Common myeloid progenitor, CD34-positive (primary cell): ENCODE results near the gene PITPNM3.

Source experiments
- CTCF ChIA-PET: fragments of 350-600 bp; sonication (Branson Sonifier 250); formaldehyde crosslinking; loops from one replicate; lab custom pipeline; 2021; ENCODE audit warnings: antibody characterized with exemption; lab: Charles Lee
- POLR2A ChIA-PET: fragments of 350-600 bp; sonication (Branson Sonifier 250); formaldehyde crosslinking; loops from one replicate; lab custom pipeline; 2021; ENCODE audit warnings: antibody characterized with exemption; lab: Charles Lee
- DNase-seq, 3 donors: peaks; one replicate each; pipeline versions ENCODE4 v3.0.0 to v3.0.0-alpha.2; 2013
- H3K27ac ChIP-seq, 2 experiments: 1 replicate in 1 of 2; 2 replicates in 1 of 2; pipeline ENCODE4 v1.7.0; 2013; ENCODE audit warnings: inconsistent platforms in 2 of 2, low read length in 2 of 2, mild to moderate bottlenecking in 2 of 2, low read depth in 1 of 2, moderate library complexity in 1 of 2; ENCODE audit not compliant: severe bottlenecking in 2 of 2, insufficient read depth in 1 of 2, poor library complexity in 1 of 2
- H3K27me3 ChIP-seq, 5 experiments: replicated peaks in 2 of 5; 1 replicate in 3 of 5; 2 replicates in 2 of 5; pipeline versions ENCODE4 v1.6.1 to v1.7.0; 2013; ENCODE audit warnings: low read length in 4 of 5, mild to moderate bottlenecking in 2 of 5, moderate library complexity in 2 of 5, inconsistent platforms in 1 of 5; ENCODE audit not compliant: insufficient read depth in 5 of 5, control insufficient read depth in 4 of 5
- H3K36me3 ChIP-seq, 4 experiments: 1 replicate in 2 of 4; 2 replicates in 2 of 4; pipeline versions ENCODE4 v1.6.1 to v1.7.0; 2013; ENCODE audit warnings: low read length in 3 of 4, control low read depth in 1 of 4, mild to moderate bottlenecking in 1 of 4; ENCODE audit not compliant: control insufficient read depth in 4 of 4, insufficient read depth in 4 of 4
- H3K4me1 ChIP-seq, 4 experiments: 1 replicate in 3 of 4; 2 replicates in 1 of 4; pipeline versions ENCODE4 v1.6.1 to v1.7.1; 2013; ENCODE audit warnings: low read length in 3 of 4, mild to moderate bottlenecking in 3 of 4, control low read depth in 1 of 4, inconsistent platforms in 1 of 4, moderate library complexity in 1 of 4; ENCODE audit not compliant: control insufficient read depth in 4 of 4, insufficient read depth in 4 of 4; ENCODE audit errors: control extremely low read depth in 1 of 4
- H3K4me3 ChIP-seq, 7 experiments: 1 replicate in 4 of 7; 2 replicates in 3 of 7; pipeline versions ENCODE4 v1.5.1 to v1.7.0; 2013; ENCODE audit warnings: mild to moderate bottlenecking in 7 of 7, low read length in 6 of 7, moderate library complexity in 6 of 7, inconsistent platforms in 2 of 7, low read depth in 2 of 7, control low read depth in 1 of 7; ENCODE audit not compliant: insufficient read depth in 4 of 7, control insufficient read depth in 1 of 7; ENCODE audit errors: extremely low read depth in 1 of 7
- H3K9me3 ChIP-seq, 5 experiments: 1 replicate in 4 of 5; 2 replicates in 1 of 5; pipeline versions ENCODE4 v1.6.1 to v1.7.1; 2013; ENCODE audit warnings: low read length in 4 of 5, mild to moderate bottlenecking in 2 of 5, inconsistent platforms in 1 of 5, low read depth in 1 of 5, moderate library complexity in 1 of 5; ENCODE audit not compliant: control insufficient read depth in 4 of 5, insufficient read depth in 2 of 5; ENCODE audit errors: control extremely low read depth in 1 of 5
- WGBS: methylation state at CpG from one replicate; pipeline ENCODE4 v1.1.5; 2013; ENCODE audit not compliant: insufficient coverage; 5-methylcytosine and 5-hydroxymethylcytosine counted together

PITPNM3 gene

DNA sequence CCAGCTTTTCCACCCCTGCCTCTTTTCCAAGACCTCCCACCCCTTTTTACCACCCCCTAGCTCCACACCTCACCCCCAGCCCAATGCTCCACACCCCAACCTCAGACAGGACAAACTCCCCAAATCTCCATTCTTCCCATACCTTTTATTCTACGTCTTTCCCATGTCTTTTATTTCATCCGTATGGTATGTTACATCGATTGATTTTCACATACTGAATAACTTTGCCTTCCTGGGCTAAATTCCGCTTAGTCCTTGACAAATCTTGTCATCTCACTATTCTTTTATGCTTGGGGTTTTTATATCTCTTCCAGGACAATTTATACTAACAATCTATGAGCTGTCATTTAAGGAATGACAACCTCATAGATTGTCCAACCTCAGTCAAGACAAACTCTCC is 46.4 kb downstream of the PITPNM3 start:
- ChIA-PET CTCF (no interaction called here), POLR2A (no interaction called here)
- Histone ChIP-seq H3K9me3 (no peaks in the 10 kb centered on the region), H3K27ac (no peak overlapping the region), H3K27me3 (peaks cover 0 to 3% (median 0%) of the 10 kb centered on the region in 5 experiments), H3K4me3 (no peak overlapping the region), H3K4me1 (no peaks in the 10 kb centered on the region), H3K36me3 (no peaks in the 10 kb centered on the region)
- WGBS = 100% methylated on average over 2 of the region's 4 CpGs
- no peak for DNase-seq

DNA sequence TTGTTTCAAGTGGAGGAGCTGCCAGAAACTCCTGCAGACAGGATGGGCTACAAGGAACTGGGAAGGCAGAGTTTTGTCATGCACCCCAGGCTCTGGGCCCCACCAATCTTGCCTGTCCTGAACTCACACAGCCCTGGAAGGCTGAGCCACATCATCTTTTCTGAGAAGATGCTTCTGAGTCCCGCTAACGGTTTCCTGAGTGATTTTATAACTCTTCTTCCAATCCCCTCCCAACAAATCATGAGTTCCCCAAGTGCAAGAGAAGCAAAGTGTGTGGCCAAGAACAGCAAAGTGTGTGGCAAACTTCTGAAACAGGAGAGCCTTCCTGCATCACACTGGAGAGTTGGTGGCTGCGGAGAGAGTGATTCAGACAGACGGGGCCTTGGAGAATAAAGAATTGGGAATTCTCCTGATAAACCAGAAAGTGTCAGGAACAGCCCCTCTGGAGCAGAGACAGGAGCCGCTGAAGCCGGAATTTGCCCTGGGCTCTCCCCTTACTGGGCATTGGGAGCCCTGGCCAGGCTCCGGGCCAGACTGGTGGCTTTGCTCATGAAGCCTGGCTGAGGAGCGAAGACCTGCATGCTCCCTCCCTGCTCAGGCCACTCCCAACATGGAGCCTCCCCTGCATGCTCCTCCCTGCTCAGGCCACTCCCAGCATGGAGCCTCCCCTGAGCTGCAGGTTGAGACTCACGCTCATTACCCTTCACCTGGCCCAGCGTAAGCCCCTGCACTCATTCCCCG is 47.2 kb downstream of the PITPNM3 start:
- H3K27me3 ChIP-seq = peaks cover 0 to 3% (median 0%) of the 10 kb centered on the region in 5 experiments
- 97% methylated on average over 11 of the region's 11 CpGs for WGBS
- H3K4me3 ChIP-seq = no peak overlapping the region
- ChIA-PET CTCF (no interaction called here), POLR2A (no interaction called here)
- no peak overlapping the region for H3K27ac ChIP-seq
- H3K36me3 ChIP-seq = no peaks in the 10 kb centered on the region
- no peak for DNase-seq
- no peaks in the 10 kb centered on the region for H3K9me3 ChIP-seq
- no peaks in the 10 kb centered on the region for H3K4me1 ChIP-seq

DNA sequence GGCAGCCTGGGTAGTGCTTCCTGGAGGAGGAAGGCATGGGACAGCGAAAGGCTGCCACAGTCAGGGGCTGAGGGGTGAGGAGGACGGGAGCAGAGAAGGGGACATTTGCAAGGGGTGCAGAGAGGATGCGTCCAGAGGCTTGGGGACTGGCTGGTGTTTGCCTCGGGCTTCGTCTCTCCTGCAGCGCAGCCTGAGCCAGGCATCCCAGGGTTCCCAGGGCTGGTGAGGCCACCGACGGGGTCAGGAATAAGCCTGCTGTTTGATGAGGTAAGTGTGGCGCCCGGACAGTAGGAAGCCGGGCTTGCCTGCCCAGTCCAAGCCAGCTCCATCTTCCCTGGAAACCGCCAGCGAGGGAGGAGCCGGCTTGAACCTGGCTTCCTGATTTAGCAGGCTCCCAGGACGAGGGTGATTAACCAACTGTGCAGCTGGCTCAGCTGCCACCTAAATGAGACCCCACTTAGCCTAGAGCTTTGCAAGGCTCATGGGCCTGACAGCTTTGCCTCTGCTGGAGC is 47.8 kb downstream of the PITPNM3 start:
- H3K27me3 ChIP-seq = peaks cover 0 to 3% (median 0%) of the 10 kb centered on the region in 5 experiments
- no peak overlapping the region for H3K4me3 ChIP-seq
- H3K4me1 ChIP-seq = no peaks in the 10 kb centered on the region
- no peak overlapping the region for H3K27ac ChIP-seq
- no peak for DNase-seq
- ChIA-PET CTCF (no interaction called here), POLR2A (no interaction called here)
- WGBS = 88% methylated on average over 11 of the region's 15 CpGs
- no peaks in the 10 kb centered on the region for H3K36me3 ChIP-seq
- H3K9me3 ChIP-seq = no peaks in the 10 kb centered on the region

DNA sequence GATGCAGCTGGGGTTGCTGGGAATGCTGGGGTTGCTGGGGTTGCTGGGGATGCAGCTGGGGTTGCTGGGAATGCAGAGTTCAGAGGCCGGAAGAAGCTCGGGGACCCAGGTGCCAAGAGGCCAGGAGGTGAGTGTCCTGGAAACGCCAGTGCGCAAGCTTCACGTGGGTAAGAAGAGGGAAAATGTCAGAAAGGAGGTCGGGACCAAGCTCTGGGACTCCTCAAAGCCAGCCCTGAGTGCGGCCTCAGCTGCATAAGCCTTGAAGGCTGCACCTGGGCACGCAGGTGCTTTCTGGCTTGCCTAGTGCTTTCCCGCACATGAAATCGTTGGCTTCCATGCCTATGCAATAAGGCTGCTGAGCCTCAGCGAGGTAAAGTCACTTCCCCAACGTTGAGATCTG is 48.3 kb downstream of the PITPNM3 start:
- no peak for DNase-seq
- no peak overlapping the region for H3K4me3 ChIP-seq
- H3K36me3 ChIP-seq = peaks cover 0 to 2% (median 0%) of the 10 kb centered on the region in 4 experiments
- CTCF ChIA-PET = no interaction called here
- 88% methylated on average over 12 of the region's 12 CpGs for WGBS
- H3K27ac ChIP-seq = no peak overlapping the region
- no peaks in the 10 kb centered on the region for H3K4me1 ChIP-seq
- peaks cover 0 to 3% (median 0%) of the 10 kb centered on the region in 5 experiments for H3K27me3 ChIP-seq
- POLR2A ChIA-PET = no interaction called here
- H3K9me3 ChIP-seq = no peaks in the 10 kb centered on the region

DNA sequence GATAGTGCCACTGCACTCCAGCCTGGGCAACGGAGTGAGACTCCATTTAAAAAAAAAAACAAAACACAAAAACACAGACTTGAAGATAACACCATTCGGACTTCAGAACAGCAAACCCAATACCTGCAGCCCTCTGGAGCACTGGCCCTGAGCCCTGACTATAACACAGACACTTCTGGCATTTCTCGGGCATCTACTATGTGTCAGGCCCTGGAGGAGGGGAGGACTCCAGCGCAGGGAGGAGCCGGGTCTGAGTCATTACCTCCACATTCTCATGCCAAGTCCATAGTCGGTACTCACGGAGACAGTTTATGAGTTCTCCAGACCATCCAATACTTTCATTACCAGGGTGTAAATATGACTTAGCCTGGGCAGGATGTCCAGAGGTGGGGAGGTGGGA is 48.8 kb downstream of the PITPNM3 start:
- H3K27ac ChIP-seq = no peak overlapping the region
- DNase-seq = no peak
- no peaks in the 10 kb centered on the region for H3K9me3 ChIP-seq
- peaks cover 0 to 2% (median 0%) of the 10 kb centered on the region in 4 experiments for H3K36me3 ChIP-seq
- H3K27me3 ChIP-seq = peaks cover 0 to 3% (median 0%) of the 10 kb centered on the region in 5 experiments
- 68% methylated on average over 2 of the region's 7 CpGs for WGBS
- POLR2A ChIA-PET = no interaction called here
- no peak overlapping the region for H3K4me3 ChIP-seq
- CTCF ChIA-PET = no interaction called here
- H3K4me1 ChIP-seq = no peaks in the 10 kb centered on the region

DNA sequence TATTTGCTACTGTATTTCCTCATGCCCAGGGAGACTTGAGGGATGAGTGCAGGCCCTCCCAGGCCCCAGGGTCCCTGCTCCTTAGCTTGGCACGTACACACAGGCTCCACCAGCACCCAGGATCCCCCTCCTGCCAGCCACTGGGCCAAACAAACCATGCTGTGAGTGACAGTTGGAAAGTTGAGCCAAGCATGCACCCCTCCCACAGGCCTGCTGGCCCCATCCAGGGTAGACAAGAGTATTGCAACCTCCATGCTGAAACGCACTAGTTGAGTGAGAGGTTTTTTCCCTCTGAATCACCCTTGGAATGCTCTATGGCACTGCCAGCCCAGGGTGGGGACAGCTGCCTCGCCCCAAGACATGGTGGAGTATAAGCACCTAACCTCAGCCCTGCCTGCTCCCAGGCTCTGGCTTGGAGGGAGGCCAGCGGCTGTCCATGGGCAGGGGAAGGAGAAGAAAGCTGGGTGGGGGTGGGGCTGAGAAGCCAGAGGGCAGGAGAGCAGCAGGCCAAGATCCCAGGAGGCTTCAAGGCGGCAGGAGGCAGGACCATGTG is 49.6 kb downstream of the PITPNM3 start:
- Histone ChIP-seq H3K4me3 (no peak overlapping the region), H3K36me3 (peaks cover 0 to 2% (median 0%) of the 10 kb centered on the region in 4 experiments), H3K9me3 (no peaks in the 10 kb centered on the region), H3K27me3 (peaks cover 0 to 3% (median 0%) of the 10 kb centered on the region in 5 experiments), H3K4me1 (no peaks in the 10 kb centered on the region), H3K27ac (no peak overlapping the region)
- ChIA-PET POLR2A (no interaction called here), CTCF (no interaction called here)
- no peak for DNase-seq
- WGBS = 100% methylated on average over 2 of the region's 5 CpGs

DNA sequence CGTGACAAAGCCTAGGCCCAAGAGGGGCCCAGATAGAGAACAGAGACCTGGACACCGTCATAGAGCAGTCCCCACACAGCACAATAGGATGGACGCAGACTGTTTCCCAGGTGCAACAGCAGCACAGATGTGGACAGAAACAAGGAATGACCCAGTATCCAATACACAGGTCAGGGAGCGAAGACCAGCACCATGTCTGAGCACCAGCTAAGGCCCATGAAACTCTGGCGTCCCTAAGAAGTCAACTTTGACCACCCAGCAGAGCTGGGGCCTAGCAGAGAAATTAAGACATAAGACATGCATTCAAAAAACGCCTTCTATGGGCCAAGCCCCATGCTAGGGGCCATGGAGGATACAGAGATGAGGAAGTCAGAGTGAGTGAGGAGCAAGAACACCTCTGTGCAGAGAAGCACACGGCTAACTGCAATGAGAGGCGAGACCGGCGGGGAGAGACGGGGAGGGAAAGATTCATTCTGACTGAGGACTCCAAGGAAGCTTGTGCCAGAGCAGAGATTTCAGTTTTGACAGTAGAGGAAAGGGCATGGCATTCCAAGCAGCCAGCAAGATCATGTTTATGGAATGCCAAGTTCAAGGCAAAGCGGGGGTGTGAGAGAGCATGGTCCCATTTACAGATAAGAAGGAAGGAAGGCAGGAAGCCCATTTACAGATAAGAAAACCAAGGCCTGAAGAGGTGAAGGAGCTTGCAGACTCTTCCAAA is 50.8 kb downstream of the PITPNM3 start:
- H3K4me3 ChIP-seq = no peak overlapping the region
- H3K27me3 ChIP-seq = peaks cover 0 to 2% (median 0%) of the 10 kb centered on the region in 5 experiments
- no peak overlapping the region for H3K27ac ChIP-seq
- ChIA-PET CTCF (no interaction called here), POLR2A (no interaction called here)
- no peak for DNase-seq
- no peaks in the 10 kb centered on the region for H3K4me1 ChIP-seq
- no peaks in the 10 kb centered on the region for H3K9me3 ChIP-seq
- WGBS = 97% methylated on average over 7 of the region's 12 CpGs
- H3K36me3 ChIP-seq = peaks cover 0 to 2% (median 0%) of the 10 kb centered on the region in 4 experiments
